Suppressor macrophage treated with lipopolysaccharide for 4 hours (primary cell): Measurements from ENCODE around the gene ZNF746.
"Not testable (repeated sequence)": the region's sequence is repeated elsewhere in the genome, so short reads cannot be mapped to it uniquely, and the experiment has no call there.

Experiments used
- DNase-seq: peaks from one replicate; pipeline ENCODE4 v3.0.0-alpha.2; 2020

The ZNF746 gene

DNA sequence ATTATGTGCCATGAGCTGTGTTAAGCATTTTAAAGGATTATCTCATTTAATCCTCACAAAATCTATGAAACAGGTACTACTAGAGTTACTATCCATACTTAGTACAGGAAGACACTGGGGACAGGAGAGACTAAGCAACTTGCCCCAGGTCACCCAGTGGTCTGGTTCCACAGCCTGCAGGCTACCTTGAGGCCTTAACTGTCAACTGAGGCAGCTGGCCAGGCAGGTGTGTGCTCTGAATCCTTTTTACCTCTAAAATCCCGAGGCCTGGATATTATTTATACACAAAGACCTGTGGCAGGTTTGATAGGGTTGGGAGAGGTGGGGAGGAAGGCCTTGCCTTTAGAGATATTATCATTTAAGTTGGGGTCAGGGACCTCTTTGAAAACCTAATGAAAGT is 39.8 kb downstream of the ZNF746 start:
- DNase-seq, result no peak

DNA sequence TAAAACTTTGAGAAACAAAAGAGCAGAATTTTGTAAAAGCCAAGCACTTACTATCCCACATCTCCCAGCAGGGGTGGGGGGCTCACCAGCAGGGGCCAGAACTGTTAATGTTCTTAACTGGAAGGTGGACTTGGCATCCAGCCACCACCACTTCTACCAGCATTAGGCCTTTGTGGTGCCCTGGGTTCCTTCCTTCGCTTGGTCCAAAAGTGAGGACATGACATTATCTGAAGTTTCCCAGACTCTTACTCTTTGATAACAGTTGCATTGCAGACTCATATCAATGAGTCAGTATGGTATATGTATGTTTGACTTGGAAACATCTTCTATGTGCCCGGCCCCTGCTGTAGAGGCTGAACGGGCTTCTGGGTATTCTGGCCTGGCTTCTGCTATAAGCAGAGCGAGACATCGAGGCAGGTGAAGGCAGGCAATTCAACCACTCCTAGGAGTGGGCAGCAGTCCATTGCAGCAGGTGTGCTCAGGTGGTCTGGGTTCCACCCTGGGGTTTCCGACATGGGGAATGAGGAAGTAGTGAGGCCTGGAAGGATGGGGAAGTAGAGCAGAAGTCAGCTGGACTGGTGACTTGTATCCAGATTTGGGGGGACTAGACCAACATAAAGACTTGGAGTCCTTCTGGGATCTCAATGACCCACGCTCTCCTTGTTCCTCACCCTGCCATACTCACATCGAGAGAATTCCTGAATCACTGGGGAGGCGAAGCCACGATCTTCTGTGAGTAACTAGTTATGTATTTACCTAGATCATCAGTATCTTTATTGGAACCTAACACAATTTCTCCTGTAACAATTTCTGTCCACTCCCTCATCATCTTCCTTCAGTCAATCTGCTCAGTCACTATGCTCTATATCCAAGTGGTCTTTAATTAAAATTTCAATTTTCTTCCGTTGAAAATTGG is 40.8 kb downstream of the ZNF746 start:
- no peak for DNase-seq

DNA sequence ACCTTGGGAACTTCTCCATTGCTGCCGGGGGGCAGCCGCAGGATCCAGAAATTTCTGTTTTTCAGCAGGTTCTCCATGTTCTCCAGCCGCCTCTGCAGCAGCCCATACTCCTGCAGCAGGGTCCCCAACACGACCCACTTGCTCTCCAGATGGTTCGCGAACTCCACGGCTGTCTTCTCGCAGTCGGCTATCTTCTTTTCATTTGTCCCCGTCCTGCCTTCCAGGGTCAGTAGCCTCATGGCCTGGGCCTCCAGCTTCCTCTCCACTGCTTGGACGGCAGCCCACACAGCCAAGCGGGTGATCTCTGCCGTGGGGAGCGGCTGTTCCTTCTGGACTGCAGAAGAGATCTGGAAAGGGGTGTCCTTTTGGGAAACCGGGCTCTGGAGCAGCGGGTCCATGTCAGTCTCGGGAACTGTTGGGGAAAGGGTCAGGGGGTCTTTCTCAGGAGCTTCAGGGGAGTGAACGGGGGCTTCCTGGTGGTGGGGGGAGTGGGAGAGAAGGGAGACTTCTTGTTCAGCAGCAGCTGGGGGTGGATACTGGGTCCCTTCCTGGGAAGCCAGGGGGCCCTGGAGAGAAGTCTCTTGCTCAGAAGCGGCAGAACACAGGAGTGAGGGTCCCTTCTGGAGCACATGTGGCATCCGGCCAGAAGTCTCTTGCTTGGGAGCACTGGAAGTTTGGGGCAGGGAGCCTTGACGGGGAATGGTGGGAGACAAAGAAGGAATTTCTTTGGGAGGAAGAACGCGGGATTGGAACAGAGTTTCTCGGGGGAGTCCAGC is 42.2 kb downstream of the ZNF746 start:
- DNase-seq, result no peak

DNA sequence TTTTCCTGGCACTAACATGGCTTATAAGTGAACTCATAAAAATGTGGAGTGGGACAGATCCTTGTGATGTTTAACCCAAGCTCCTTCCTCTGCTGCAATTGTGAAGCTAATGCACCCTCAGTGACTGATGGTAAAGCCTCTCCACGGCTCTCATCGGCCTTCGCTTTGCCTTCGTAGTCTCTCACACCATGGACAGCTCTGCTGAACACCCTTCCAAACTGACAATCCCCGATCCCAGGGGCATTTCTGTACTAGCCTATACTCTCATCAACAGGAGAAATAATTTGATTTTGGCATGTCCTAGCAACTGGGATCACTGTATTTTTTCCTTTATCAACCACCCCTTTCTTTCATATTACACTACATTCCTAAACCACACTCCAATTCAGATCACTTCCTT is 42.9 kb downstream of the ZNF746 start:
- no peak for DNase-seq

DNA sequence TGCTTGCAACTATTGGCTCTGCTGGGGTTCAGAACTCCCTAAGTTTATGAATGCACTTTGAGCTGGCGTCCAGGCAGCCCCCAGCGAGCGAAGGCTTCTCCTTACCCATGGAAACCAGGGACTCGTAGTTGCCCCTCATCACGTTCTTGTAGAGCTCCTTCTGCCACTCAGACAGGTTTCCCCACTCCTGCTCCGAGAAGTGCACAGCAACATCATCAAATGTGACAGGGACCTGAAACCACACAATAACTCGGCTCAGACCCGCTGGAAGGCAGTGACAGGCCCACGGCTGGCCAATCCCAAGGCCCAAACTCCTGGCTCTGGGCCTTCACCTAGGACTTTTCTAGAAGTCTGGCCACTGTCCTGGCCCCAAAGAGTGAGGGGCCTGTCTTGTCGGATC is 43.6 kb downstream of the ZNF746 start:
- DNase-seq, result no peak

DNA sequence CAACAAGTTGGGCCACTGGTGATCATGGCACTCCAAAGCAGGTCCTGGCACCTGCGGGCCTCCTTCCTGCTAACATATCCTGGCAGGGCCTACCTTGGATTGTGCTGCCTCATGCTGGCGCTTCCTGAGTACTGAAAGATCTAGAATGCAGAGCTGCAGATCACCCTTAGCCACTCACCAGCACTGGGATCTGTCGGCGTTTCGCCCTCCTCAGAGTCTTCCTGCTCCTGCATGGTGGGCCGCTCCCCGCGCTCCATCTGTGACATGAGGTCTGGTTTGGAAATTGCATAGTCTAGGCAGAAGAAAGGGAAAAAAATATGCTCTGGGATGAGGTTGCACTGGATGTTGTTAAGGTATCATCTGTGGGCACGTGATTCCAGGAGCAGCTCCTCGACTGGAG is 46.8 kb downstream of the ZNF746 start:
- no peak for DNase-seq

DNA sequence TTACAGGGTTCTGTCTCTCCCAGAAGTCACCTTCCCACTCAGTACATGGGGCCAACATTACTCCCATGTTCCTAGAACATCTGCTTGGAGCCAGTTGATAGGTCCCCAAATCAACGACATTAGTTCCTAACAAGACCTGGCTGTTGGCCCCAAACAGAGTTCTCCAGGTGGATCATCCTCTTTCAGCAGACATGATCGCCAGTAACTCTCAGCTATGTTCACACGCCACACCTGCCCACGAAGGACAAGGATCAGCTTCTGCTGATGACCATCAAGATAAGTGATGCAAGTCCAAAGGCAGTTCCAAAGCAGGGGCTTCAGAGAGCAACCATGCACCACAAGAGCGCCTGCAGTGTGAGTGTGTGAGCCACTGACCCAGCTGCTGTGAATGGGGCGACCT is 47.7 kb downstream of the ZNF746 start:
- DNase-seq, result no peak

DNA sequence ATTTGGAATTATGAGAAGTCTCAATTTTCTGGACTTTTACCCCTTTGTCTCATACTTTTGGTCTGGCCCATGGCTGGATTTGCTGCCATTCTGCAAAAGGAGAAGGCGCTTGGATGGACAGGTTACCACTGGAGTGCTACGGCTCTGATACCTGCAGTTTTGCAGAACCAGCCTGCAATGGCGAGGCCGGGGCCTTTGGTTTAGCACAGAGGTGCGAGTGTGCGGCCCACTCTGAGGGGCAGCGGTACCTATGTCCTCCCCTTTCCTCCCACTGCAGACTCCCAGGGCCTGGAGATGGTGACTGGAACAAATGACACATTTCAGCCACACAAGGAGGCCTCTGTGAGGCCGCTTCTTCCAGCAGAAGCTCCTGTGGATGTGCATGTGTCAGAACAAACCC is 48.6 kb downstream of the ZNF746 start:
- DNase-seq, result no peak

DNA sequence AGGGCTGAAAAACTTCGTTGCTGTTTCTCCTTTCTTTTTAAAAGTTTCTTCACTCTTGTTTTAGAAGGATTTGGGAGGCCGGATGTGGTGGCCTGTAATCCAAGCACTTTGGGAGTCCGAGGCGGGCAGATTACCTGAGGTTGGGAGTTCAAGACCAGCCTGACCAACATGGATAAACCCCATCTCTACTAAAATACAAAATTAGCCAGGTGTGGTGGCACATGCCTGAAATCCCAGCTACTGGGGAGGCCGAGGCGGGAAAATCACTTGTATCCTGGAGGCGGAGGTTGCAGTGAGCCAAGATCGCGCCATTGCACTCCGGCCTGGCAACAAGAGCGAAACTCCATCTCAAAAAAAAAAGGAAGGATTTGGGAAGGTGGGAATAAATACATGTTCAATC is 51.6 kb downstream of the ZNF746 start:
- DNase-seq, result not testable (repeated sequence)

DNA sequence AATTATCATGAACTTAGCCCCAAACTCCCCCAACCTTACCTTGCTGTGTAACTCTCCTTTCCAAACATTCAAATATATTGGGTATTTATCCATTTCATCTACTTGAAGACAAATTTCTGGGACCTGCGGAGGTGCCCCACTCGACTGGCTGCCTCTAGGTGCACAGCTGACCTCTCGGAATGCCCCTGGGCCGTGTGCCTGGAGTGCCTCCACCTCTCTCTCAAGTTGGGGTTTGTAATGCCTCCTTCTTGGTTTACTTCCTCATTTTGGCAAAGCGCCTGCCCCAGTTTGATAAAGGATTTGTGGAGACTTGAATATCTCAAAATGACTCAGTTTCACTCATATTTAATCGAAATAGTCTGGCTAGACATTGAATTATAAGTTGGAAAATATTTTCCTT is 53.3 kb downstream of the ZNF746 start:
- no peak for DNase-seq

DNA sequence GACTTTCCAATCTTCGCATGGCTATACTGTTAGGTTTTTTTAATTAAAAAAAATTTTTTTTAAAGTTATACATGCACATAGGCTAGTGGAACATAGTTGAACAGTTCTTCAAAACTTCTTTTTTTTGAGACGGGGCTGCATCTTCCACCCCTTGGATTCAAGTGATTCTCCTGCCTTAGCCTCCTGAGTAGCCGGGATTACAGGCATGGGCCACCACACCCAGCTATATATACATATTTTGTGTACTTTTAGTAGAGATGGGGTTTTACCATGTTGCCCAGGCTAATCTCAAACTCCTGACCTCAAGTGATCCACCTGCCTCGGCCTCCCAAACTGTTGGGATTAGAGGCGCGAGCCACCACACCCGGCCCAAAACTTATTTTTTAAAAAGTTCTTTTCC is 54.1 kb downstream of the ZNF746 start:
- DNase-seq, result no peak

DNA sequence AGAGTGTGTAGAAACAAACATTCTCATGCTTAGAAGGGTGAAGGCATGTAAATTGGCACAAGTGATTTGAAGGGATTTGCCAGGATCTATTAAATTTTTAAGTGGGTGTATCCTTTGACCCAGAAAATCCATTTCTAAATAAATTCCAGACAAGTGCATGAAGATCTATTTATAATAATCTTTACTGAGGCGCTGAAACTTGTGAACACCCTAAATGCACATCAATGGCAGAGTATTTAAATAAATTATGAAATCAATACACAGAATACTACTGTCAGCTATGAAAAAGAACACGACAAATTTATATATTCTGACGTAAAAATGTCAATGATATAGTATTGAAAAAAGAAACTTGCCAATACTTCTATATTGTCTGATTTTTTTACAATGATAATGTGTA is 54.7 kb downstream of the ZNF746 start:
- DNase-seq, result no peak

DNA sequence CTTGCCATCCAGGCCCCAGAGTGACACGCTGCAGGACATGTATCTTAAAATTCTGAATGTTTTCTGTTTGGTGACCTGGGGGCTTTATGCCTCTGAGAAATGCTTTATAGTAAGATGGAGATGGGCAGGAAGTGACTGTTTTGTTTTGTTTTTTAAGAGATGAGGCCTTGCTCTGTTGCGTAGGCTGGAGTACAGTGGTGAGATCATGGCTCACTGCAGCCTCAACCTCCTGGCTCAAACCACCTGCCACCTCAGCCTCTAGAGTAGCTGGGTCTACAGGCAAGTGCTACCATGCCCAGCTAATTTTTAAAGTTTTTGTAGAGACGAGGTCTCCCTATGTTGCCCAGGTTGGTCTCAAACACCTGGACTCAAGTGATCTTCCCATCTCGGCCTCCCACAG is 57.4 kb downstream of the ZNF746 start:
- no peak for DNase-seq

DNA sequence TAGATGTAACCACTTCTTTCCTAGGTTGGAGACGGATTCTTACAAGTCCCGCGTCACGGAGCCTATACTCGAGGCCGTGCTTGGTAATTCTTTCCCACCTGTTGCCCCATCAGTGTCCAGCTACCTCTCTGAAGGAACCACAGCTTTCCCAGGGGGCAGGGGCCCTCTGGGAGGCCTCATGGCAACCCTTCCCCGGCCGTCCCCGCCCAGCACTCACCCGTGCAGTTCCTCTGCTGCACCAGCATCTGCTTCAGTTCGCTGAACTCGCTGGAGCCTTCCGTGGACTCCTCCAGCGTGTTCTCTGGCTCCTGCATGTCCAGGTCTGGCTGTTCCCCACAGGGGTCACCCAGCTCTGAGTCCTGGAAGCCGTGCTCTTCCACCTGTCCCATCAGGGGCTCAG is 61.3 kb downstream of the ZNF746 start:
- no peak for DNase-seq

DNA sequence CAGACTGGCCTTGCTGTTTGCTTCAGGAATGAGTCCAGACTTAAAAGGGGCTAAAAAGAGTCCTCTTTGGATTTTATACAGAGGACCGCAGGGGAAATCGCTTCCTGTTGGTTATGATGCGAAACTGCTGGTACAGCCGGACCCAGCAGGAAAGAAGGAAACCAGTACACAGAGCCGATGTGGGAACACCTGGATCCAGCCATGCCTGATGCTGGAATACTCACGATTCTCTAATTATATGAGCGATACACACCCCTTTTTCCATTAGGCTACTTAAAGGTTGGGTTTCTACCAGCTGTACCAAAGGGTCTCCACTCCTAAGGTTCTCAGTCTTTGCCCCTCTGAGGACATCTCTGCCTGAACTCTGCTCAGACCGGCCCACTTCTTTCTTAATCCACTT is 64.5 kb downstream of the ZNF746 start:
- DNase-seq, result no peak

DNA sequence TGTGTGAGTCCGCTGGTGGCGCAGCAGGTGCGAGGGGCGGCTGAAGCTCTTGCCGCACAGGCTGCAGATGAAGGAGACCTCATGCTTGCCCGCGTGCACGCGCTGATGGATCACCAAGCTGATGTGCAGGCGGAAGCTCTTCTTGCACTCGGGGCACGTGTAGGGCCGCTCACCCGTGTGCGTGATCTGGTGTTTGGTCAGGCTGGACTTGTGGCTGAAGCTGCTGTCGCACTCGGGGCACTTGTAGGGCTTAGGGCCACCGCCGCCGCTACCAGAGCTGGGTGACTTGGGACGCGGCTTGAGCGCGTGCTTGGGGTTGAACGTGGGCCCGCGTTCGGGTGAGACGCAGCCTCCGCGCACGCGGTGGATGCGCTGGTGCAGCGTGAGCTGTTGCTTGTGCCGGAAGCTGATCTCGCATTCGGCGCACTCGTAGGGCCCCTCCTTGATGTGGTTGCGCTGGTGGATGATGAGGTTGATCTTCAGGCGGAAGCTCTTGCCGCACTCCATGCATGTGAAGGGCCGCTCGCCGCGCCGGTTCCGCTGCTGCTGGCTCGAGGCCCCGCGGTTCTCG is 65.4 kb downstream of the ZNF746 start:
- no peak for DNase-seq

DNA sequence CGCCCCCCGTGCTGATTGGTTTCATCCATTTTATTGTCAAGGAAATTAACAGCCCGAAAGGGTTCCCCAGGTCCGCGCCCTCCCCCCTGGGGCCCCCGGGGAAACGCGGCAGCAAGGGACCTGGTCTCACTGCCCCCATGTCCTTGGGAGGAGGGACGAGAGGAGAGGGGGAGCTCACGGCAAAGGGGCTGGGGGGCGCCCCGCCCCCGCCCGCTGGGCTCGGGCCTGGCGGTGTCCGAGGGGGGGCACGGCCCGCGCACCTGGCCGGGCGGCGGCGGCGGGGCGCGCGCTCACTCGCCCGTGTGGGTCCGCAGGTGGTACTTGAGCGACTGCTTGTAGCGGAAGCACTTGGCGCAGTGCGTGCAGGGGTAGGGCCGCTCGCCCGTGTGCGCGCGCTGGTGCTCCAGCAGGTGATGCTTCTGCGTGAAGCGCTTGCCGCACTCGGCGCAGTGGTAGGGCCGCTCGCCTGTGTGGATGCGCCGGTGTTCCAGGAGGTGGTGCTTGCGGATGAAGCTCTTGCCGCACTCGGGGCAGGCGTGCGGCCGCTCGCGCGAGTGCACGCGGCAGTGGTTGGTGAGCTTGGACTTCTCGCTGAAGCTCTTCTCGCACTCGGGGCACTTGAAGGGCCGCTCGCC is 66.0 kb downstream of the ZNF746 start:
- DNase-seq, result no peak

DNA sequence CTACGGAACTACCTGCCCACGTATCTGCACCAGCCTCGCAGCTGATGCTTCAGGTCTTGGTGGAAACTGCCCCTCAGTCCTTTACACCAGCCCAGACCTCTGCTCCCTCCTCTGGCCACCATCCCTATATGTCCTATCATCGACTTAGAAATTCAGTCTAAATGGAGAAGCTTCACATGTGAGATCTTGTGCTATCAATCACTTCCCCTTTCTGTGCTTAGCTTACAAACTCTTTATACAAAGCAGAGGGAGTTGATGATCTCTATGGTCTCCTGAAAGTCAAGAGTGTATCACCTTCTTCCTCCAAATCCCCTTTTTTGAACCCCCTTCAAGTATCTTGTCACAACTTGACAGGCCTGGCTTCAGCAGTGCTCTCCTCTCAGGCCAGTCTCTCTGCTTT is 67.4 kb downstream of the ZNF746 start:
- DNase-seq, result no peak

DNA sequence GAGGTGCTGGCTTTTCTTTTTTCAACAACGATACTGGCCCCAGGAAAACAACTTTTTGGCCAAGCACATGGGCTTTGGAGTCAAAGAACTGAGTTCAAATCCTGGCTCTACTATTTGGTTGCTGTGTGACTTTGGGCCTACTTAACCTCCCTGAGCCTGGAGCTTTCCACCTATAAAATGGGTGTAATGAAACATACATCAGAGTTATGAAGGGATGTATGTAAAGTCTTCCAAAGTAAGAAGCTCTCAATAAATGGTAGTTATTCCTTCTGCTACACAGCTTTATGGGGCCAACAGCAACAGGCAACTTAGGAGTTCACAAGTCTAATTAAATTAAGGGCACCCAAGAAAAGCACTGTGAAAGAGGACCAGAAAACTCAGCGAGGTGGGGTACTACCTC is 69.7 kb downstream of the ZNF746 start:
- no peak for DNase-seq

DNA sequence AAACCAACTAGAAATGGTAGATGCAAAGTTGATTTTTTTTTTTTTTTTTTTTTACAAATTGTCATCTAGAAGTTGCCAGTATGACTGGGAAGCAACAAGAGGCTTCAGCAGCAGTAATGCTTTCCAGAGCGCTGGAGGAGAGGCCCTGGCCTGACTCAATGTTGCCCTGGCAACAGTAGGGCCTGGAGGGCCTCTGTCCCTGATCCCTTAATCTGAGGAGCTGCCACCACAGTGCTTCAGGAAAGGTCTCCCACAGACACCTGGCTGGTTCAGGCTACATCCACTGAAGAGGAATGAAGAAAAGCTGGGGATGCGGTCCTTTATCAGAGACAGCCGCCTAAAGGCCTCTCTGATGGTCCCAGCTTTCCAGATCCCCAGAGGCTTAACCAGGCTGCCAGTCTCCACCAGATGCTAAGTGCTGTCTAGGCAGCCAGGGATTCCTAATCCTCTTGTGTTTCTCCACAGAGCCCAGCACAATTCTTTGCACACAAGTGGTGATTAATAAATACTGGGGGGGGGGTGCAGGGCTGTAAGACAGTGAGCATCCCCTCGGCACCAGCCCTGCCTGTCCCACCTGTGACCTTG is 70.4 kb downstream of the ZNF746 start:
- DNase-seq, result no peak

DNA sequence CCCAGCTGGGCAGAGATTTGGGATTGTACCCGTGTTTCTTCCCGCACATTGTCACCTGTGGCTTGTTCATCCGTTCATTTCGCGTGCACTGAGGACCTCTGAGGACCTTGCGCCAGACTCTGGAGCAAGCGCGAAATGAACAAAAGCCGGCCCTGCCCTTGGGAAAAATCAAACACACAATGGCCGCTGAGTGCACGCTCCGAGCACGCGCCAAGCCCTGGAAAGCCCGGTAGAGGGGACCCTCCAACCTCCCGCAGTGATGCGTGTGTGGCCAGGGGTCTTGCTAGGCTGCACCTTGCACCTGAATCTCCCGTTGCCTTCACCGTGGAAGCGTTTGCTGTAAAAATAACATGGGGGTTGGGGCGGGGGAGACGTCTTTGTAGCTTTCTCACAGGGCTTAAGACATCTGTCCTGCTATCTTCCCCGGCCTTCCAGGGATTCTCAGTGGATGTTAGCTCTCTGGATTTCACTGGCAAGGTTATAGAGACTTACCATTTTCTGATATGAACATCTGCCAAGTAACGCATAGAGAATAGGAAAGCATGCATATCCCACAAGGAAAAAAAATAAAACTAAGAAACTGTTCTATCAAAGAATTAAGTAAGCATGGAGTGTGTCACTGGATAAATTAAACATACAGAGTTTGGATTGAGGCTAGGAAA is 74.0 kb downstream of the ZNF746 start:
- DNase-seq, result no peak

DNA sequence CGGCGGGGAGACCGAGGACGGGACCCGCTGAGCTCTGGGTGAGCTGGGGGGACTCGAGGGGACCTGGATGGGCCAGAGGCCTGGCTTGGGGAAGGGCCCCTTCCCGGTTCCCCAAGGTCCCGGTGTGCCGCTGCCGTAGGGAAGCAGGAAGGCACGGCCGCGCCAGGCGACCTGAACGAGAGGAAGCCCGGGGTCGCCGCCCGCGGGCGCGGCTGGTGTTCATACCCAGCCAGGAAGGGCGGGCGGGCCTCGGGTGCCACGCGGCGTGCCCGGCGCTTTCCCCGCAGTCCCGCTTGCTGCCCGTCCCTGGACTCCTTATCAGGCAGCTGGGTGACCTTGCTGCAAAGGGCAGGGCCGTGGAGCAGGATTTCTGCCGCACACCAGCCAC is 74.7 kb downstream of the ZNF746 start:
- DNase-seq, result peak; percentile 10
